LNCAP (cell line): Measurements from ENCODE around the gene ASTN1.

Experiments
- CTCF ChIP-seq: fragments of 450-650 bp; IDR thresholded peaks from 2 replicates; pipeline ENCODE4 v1.5.1; 2017; ENCODE audit warnings: mild to moderate bottlenecking

ASTN1 gene

DNA sequence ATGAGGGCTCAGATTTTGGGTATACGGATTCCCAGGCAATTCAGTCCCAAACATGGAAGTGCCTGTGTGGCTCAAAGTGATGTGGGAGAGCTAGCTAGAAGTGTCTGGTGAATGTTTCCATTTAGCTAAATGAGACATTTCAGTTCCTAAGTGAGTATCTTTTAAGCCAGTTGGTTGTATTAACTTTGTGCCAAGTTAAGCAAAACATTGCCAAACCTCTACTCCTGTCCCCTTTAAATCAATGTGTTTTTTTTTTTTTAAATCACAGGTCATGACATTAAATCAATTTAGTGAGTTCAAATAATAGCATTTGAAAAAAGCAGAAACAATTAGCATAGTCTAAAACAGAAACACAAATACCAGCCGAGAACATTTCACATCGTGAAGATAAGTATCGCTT lies 230.1 kb downstream of the ASTN1 start:
- TF ChIP-seq CTCF: no peak

- no peak for TF ChIP-seq CTCF
Measured at GRCh38 chr1:176932114-176933104, 232.1 kb downstream of the ASTN1 start.

DNA sequence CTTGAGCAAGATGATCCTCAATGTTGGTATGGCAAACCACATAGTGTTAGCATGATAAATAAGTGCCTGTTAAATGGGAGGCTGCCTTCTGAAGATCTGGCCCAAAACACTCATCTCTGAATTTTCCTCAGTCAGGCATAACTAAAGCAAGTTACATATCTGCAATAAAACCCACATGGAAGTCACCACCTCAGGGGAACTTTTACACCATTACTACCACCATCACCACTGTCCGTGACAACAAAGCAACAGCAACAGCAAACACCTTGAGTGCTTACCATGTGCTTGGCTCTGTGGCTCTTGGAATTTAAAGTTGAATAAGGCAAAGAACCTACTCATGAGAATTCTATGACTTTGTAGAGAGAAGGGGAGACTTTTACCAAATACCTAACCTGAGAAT lies 233.0 kb downstream of the ASTN1 start:
- TF ChIP-seq CTCF: no peak

DNA sequence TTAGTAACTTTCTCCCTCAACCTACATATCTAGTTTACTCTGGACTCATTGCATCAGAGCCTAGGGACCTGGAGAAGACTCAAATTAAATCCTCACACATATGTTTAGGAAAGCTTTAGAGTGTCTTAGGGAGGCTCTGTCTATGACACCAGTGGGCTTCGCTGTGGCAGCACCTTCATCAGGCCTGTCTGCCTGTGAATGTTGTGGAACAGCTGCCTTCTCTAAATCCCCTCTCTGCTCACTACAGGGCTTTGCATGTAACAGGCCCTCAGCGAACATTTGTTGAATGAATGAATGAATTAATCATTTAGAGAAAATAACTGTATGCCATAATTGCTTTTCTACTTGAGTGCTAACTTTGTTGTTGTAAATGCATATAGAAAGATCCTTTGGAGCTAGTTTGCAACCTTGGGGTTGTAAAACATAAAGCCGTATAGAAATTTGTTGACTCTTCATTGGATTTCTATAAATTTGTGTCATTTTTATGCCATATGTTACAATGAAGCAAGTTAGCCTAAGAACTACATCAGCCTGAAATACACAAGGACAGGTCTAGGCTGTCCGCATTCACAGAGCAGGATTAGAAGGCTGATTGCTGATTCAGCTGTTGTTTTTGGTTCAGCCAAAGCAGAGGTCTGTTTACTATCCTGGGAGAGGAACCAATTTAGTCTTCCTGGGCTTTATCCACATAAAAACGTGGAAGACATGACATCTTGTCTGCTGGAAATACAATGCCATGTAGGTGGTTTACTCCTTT lies 238.0 kb downstream of the ASTN1 start:
- no peak for TF ChIP-seq CTCF

GRCh38 chr1:176925223-176925622 lies 239.3 kb downstream of the ASTN1 start:
- TF ChIP-seq CTCF: no peak

DNA sequence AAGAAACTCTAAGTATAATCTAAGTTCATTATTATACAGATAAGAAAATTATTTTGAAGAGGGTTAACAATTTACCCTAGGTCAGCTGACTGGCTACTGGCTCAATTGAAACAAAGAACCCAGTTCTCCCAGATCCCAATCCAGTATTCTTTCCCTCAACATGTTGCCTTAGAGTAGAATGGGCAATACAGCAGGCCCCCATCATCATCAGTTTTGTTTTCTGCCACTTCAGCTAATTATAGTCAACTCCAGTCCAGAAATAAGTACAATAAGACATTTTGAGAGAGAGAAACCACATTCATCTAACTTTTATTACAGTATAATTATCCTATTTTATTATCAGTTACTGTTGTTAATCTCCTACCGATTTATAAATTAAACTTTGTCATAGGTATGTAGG lies 241.2 kb downstream of the ASTN1 start:
- no peak for TF ChIP-seq CTCF

DNA sequence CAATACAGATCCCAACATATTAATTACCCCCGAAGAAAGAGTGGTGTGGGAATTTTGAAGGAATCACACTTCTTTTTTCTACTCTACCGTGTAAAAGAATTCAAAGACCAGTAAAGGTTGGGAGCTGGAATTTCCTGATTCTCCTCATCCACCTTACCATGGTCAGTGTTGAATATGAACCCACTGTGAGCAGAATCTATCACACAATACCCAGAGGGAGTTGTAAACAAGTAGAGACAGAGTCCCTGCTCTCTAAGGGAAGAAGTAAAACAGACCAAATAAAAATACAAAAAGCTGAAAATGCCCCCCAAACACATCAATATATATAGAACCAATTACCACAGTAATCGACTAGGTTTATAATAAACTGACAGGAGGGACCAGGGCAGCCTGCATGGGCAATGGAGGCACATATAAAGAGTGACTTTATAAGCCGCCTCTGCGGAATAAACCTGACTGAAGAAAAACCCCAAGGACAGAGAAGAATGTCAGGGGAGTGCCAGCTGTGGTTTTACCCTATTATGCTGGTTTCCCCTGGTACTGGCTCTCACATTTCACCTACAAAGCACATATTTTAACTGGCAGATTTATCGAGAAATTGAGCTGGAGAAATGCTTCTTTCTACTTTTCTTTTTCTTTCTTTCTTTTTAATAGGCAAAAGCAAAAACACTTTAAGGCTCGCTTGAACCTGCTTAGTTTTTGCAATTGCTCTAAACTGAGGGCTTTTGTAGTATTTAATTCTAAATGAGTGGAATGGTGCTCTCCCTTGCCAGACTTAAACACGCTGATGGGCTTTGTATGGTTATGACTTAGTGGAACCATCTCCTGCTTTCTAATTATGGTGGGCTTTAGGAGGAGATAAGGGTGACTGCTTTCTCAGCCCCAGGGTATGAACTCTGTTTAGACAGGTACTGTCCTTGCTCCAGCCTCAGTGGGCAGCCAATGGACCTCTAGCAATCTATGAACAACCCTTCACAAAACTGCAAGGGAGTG lies 244.8 kb downstream of the ASTN1 start:
- no peak for TF ChIP-seq CTCF
